Left lung (tissue), 10 donors: Measurements from ENCODE around the gene ACTRT2. TPM values are rescaled to one million over a fixed set of nuclear protein-coding genes. Genes with fewer than 3 reads are reported as not detected.

Experiments
- ATAC-seq: fragments of 200-7000 bp; cut with Tn5 transposase; one replicate; pipeline ENCODE4 v1.9.1; 2020; ENCODE audit warnings: moderate library complexity
- DNase-seq, 4 donors: peaks; one replicate each; pipeline ENCODE4 v3.0.0-alpha.2; 2013 to 2020
- H3K27ac ChIP-seq, 2 donors: fragments of 200-600 bp; sonication (generic) in 1 of 2; one replicate each; pipeline versions ENCODE4 v1.5.0 to v1.8.0; 2020 to 2021
- H3K27me3 ChIP-seq, 2 donors: fragments of 200-600 bp; sonication (generic) in 1 of 2; one replicate each; pipeline versions ENCODE4 v1.5.0 to v1.8.0; 2020 to 2021
- H3K36me3 ChIP-seq, 2 donors: fragments of 200-600 bp; sonication (generic) in 1 of 2; one replicate each; pipeline versions ENCODE4 v1.5.0 to v1.8.0; 2020 to 2021
- H3K4me1 ChIP-seq, 2 donors: fragments of 200-600 bp; one replicate each; pipeline ENCODE4 v1.8.0; 2021
- H3K4me3 ChIP-seq, 2 donors: fragments of 200-600 bp; sonication (generic) in 1 of 2; one replicate each; pipeline versions ENCODE4 v1.5.0 to v1.8.0; 2020 to 2021; ENCODE audit warnings: mild to moderate bottlenecking in 1 of 2
- H3K9me3 ChIP-seq, 2 donors: fragments of 200-600 bp; sonication (generic) in 1 of 2; one replicate each; pipeline versions ENCODE4 v1.5.0 to v1.8.0; 2020 to 2021
- CTCF ChIP-seq, 2 donors: fragments of 200-600 bp; sonication (generic) in 1 of 2; IDR thresholded peaks; one replicate each; pipeline versions ENCODE4 v1.5.0 to v1.8.0; 2021; ENCODE audit warnings: antibody characterized with exemption in 2 of 2
- intact Hi-C, 2 donors: fragments of 100-400 bp; cut with DNase I; formaldehyde crosslinking; loops; one replicate each; pipeline versions ENCODE4 v1.11.2 to v1.14.2; 2022
- polyA plus RNA-seq, 6 donors: library from polyadenylated mRNA; unstranded; fragments of 120-200 nt; gene quantifications; one replicate each; pipeline ENCODE4 v1.2.1, GENCODE V29; 2013; ENCODE audit not compliant: insufficient read length in 6 of 6
- total RNA-seq, 2 donors: library from RNA; stranded (reverse); fragmentation: NEBNext Ultra II Directional; extraction: Animal tissue kit (Norgen Biotek cat#: 25700); gene quantifications; one replicate each; pipeline ENCODE4 v1.2.1, GENCODE V29; 2021
- donor health status: DM: no; HTN: yes; CAD: no.
- donor health status: DM: no; HTN: no; CAD: no.

ACTRT2 gene
- total and polyA plus RNA-seq, 8 donors, result not detected

- intact Hi-C loops, result no loop called here
These were observed 43.2 kb upstream of the ACTRT2 start for GRCh38 chr1:2977886-2978611.

GRCh38 chr1:2978691-2979190 is 42.5 kb upstream of the ACTRT2 start:
- TF ChIP-seq CTCF (IDR thresholded peaks at IDR 0.05), result no peak
- Histone ChIP-seq H3K27ac (no peak overlapping the region), H3K4me1 (no peaks in the 10 kb centered on the region), H3K9me3 (no peaks in the 10 kb centered on the region), H3K27me3 (peaks cover 0 to 48% of the 10 kb centered on the region in 2 donors), H3K4me3 (no peak overlapping the region), H3K36me3 (no peaks in the 10 kb centered on the region)
- ATAC-seq (no peak), DNase-seq (peak in 1 of 4 donors; percentile 58)
- intact Hi-C loops, result no loop called here

More at GRCh38 chr1:2977886-2978611, 43.2 kb upstream of the ACTRT2 start:
- no peak for TF ChIP-seq CTCF (IDR thresholded peaks at IDR 0.05)
- ATAC-seq (no peak), DNase-seq (peak in 1 of 4 donors; percentile 44)
- no peaks in the 10 kb centered on the region for H3K4me1 ChIP-seq
- H3K9me3 ChIP-seq, result no peaks in the 10 kb centered on the region
- no peaks in the 10 kb centered on the region for H3K36me3 ChIP-seq
- peaks cover 0 to 55% of the 10 kb centered on the region in 2 donors for H3K27me3 ChIP-seq
- no peak overlapping the region for H3K27ac ChIP-seq
- H3K4me3 ChIP-seq, result no peak overlapping the region

- no peaks in the 10 kb centered on the region for H3K36me3 ChIP-seq
- no peak overlapping the region for H3K27ac ChIP-seq
- intact Hi-C loops, result no loop called here
- DNase-seq (peak in 2 of 4 donors; percentile 24 to 71), ATAC-seq (no peak)
- no peak for TF ChIP-seq CTCF (IDR thresholded peaks at IDR 0.05)
- H3K4me3 ChIP-seq, result no peak overlapping the region
- H3K9me3 ChIP-seq, result no peaks in the 10 kb centered on the region
- H3K27me3 ChIP-seq, result peaks cover 0 to 43% of the 10 kb centered on the region in 2 donors
- no peaks in the 10 kb centered on the region for H3K4me1 ChIP-seq
These were observed 41.8 kb upstream of the ACTRT2 start for GRCh38 chr1:2979191-2980072.

GRCh38 chr1:2980073-2980791 is 41.0 kb upstream of the ACTRT2 start:
- TF ChIP-seq CTCF (IDR thresholded peaks at IDR 0.05), result no peak
- Histone ChIP-seq H3K4me1 (no peaks in the 10 kb centered on the region), H3K9me3 (no peaks in the 10 kb centered on the region), H3K4me3 (no peak overlapping the region), H3K36me3 (no peaks in the 10 kb centered on the region), H3K27me3 (peaks cover 0 to 48% of the 10 kb centered on the region in 2 donors), H3K27ac (no peak overlapping the region)
- intact Hi-C loops, result no loop called here
- DNase-seq (peak in 1 of 4 donors; percentile 55), ATAC-seq (no peak)
